ENCODE results near the gene C11orf65. TPM values are rescaled to one million over a fixed set of nuclear protein-coding genes. Genes with fewer than 3 reads are reported as not detected.

C11orf65 gene
- total and polyA plus RNA-seq, 12 donors: 0.84 to 7.1 (median 2.1) TPM; not detected in 1

GRCh38 chr11:108338750-108339149, 128.6 kb downstream of the C11orf65 start:
- H3K36me3 ChIP-seq (replicated peaks in 1 of 2): peaks cover 0 to 27% of the 10 kb centered on the region in 2 donors
- no peak for TF ChIP-seq CTCF (IDR thresholded peaks at IDR 0.05)
- no peak for DNase-seq
- intact Hi-C loops (cut with DNase I): no loop called here
- H3K4me1 ChIP-seq (replicated peaks in 1 of 2): no peaks in the 10 kb centered on the region
- H3K4me3 ChIP-seq: no peak overlapping the region
- no peaks in the 10 kb centered on the region for H3K27me3 ChIP-seq
- H3K9me3 ChIP-seq (replicated peaks in 1 of 3): no peaks in the 10 kb centered on the region
- H3K27ac ChIP-seq: no peak overlapping the region
- WGBS, 4 donors: 97 to 100% (median 97%) methylated on average over 2 of the region's 2 CpGs

GRCh38 chr11:108333403-108333899, 133.9 kb downstream of the C11orf65 start:
- Histone ChIP-seq H3K27ac (no peak overlapping the region), H3K27me3 (no peaks in the 10 kb centered on the region), H3K4me1 (replicated peaks in 1 of 2) (no peaks in the 10 kb centered on the region), H3K4me3 (no peak overlapping the region), H3K9me3 (replicated peaks in 1 of 3) (no peaks in the 10 kb centered on the region), H3K36me3 (replicated peaks in 1 of 2) (peaks cover 0 to 73% of the 10 kb centered on the region in 2 donors)
- DNase-seq: no peak
- intact Hi-C loops (cut with DNase I): no loop called here
- WGBS, 4 donors: 85 to 95% (median 89%) methylated on average over 2 of the region's 2 CpGs
- TF ChIP-seq POLR2A (IDR thresholded peaks at IDR 0.05) (no peak), CTCF (IDR thresholded peaks at IDR 0.05) (no peak)

Other genes with a start within 250 kb of the C11orf65 start
- gene NPAT, start 244.9 kb downstream of the C11orf65 start, total RNA-seq: 10 to 100 TPM in 8 of 9 donors, 1 to 10 TPM in 1; 9.2 to 32.7 (median 14.3) TPM
- gene NPAT, start 244.9 kb downstream of the C11orf65 start, polyA plus RNA-seq: 10 to 100 TPM in 1 of 3 donors, 1 to 10 TPM in 2; 2.2 to 14.3 (median 2.7) TPM
- 100 to 1,000 TPM in 3 of 9 donors, 10 to 100 TPM in 6; 25.7 to 127 (median 79.4) TPM for gene ATM, start 244.5 kb downstream of the C11orf65 start, total RNA-seq
- 10 to 100 TPM; 19.9 to 42.9 (median 29.0) TPM for gene ATM, start 244.5 kb downstream of the C11orf65 start, polyA plus RNA-seq
- gene POGLUT3, start 30.9 kb upstream of the C11orf65 start, total RNA-seq: 10 to 100 TPM; 16.2 to 29.9 (median 19.7) TPM
- 10 to 100 TPM in 1 of 3 donors, 1 to 10 TPM in 2; 7.6 to 20.6 (median 8.8) TPM for gene POGLUT3, start 30.9 kb upstream of the C11orf65 start, polyA plus RNA-seq
- 1 to 10 TPM in 6 of 9 donors, under 1 TPM in 3; 0.14 to 7.4 (median 1.4) TPM for gene EXPH5, start 126.2 kb upstream of the C11orf65 start, total RNA-seq
- gene EXPH5, start 126.2 kb upstream of the C11orf65 start, polyA plus RNA-seq: under 1 TPM; 0.16 to 0.40 (median 0.27) TPM
- 100 to 1,000 TPM in 1 of 9 donors, 10 to 100 TPM in 8; 11.6 to 141 (median 22.6) TPM for gene DDX10, start 197.5 kb upstream of the C11orf65 start, total RNA-seq
- gene DDX10, start 197.5 kb upstream of the C11orf65 start, polyA plus RNA-seq: 10 to 100 TPM; 10.6 to 52.6 (median 15.0) TPM